ENCODE measurements around the gene CXADR.
"Not testable (repeated sequence)": the region's sequence is repeated elsewhere in the genome, so short reads cannot be mapped to it uniquely, and the experiment has no call there.

The CXADR gene

GRCh38 chr21:17506951-17507350, 5.9 kb upstream of the CXADR start:
- DNase-seq = no peak

GRCh38 chr21:17507591-17507990, 5.3 kb upstream of the CXADR start:
- DNase-seq = no peak

GRCh38 chr21:17513214-17514123, 626 bp downstream of the CXADR start:
- DNase-seq = peak; percentile 20

- no peak for DNase-seq
Observed at GRCh38 chr21:17514124-17514845, 1.4 kb downstream of the CXADR start.

GRCh38 chr21:17517008-17517407, 4.2 kb downstream of the CXADR start:
- DNase-seq = not testable (repeated sequence)

GRCh38 chr21:17519208-17519738, 6.4 kb downstream of the CXADR start:
- no peak for DNase-seq

- DNase-seq = no peak
Observed at GRCh38 chr21:17519965-17520609, 7.2 kb downstream of the CXADR start.

GRCh38 chr21:17523007-17523451, 10.2 kb downstream of the CXADR start:
- no peak for DNase-seq

- DNase-seq = not testable (repeated sequence)
Observed at GRCh38 chr21:17523979-17524494, 11.2 kb downstream of the CXADR start.

- no peak for DNase-seq
Observed at GRCh38 chr21:17524635-17525034, 11.8 kb downstream of the CXADR start.

- DNase-seq = no peak
Observed at GRCh38 chr21:17526776-17527175, 13.9 kb downstream of the CXADR start.

- DNase-seq = no peak
Observed at GRCh38 chr21:17527240-17527639, 14.4 kb downstream of the CXADR start.

- DNase-seq = no peak
Observed at GRCh38 chr21:17527711-17528110, 14.9 kb downstream of the CXADR start.

GRCh38 chr21:17529648-17530047, 16.8 kb downstream of the CXADR start:
- no peak for DNase-seq

GRCh38 chr21:17532292-17532691, 19.4 kb downstream of the CXADR start:
- no peak for DNase-seq

- DNase-seq = no peak
Observed at GRCh38 chr21:17536381-17536780, 23.5 kb downstream of the CXADR start.

GRCh38 chr21:17537299-17537698, 24.5 kb downstream of the CXADR start:
- no peak for DNase-seq

- DNase-seq = no peak
Observed at GRCh38 chr21:17538576-17538975, 25.7 kb downstream of the CXADR start.

- no peak for DNase-seq
Observed at GRCh38 chr21:17539323-17539722, 26.5 kb downstream of the CXADR start.

- no peak for DNase-seq
Observed at GRCh38 chr21:17539743-17540341, 27.0 kb downstream of the CXADR start.

GRCh38 chr21:17540530-17540929, 27.7 kb downstream of the CXADR start:
- no peak for DNase-seq

GRCh38 chr21:17542371-17543011, 29.6 kb downstream of the CXADR start:
- no peak for DNase-seq

Data from activated naive CD4-positive, alpha-beta T cell treated with Interleukin-2 at 50 U/mL for 16 hours (primary cell).